Gastroesophageal sphincter (tissue), 3 donors: Measurements from ENCODE around the gene CLEC1B.

Source experiments
- EP300 ChIP-seq: sonication (generic); formaldehyde crosslinking; IDR thresholded peaks from one replicate; pipeline ENCODE4 v1.6.1; 2017; ENCODE audit warnings: antibody characterized with exemption, mild to moderate bottlenecking
- POLR2A ChIP-seq, 2 donors: fragments of 450-650 bp; IDR thresholded peaks; one replicate each; pipeline ENCODE4 v1.6.1; 2017; ENCODE audit warnings: antibody characterized with exemption in 2 of 2, mild to moderate bottlenecking in 2 of 2, moderate library complexity in 1 of 2
- POLR2AphosphoS5 ChIP-seq: sonication (generic); formaldehyde crosslinking; IDR thresholded peaks from one replicate; pipeline ENCODE4 v1.6.1; 2017; ENCODE audit warnings: antibody characterized with exemption
- TF ChIP-seq, protein P1 (sequence below), 4 experiments: fragments of 200-600 bp in 2 of 4; fragments of 450-650 bp in 2 of 4; sonication (generic) in 1 of 4; IDR thresholded peaks; one replicate each; pipeline ENCODE4 v1.5.1; 2017 to 2019; ENCODE audit warnings: antibody characterized with exemption in 4 of 4, mild to moderate bottlenecking in 2 of 4, moderate library complexity in 2 of 4

DNA sequence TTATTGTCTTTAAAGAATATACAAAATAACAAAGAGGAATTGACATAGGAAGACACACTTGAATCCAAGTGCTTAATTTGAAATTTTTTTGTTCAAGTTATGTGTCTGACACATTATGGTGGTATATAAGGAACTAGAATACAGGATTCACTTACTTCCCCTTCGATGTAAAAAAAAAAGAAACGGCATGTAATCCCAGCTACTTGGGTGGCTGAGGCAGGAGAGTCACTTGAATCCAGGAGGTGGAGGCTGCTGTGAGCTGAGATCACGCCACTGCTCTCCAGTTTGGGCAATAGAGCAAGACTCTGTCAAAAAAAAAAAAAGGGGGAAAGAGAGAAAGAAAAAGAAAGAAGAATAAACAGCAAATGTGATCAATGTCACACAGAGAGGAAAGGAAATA, 18.8 kb downstream of the CLEC1B start:
- TF ChIP-seq EP300: no peak
- TF ChIP-seq, protein P1, sequence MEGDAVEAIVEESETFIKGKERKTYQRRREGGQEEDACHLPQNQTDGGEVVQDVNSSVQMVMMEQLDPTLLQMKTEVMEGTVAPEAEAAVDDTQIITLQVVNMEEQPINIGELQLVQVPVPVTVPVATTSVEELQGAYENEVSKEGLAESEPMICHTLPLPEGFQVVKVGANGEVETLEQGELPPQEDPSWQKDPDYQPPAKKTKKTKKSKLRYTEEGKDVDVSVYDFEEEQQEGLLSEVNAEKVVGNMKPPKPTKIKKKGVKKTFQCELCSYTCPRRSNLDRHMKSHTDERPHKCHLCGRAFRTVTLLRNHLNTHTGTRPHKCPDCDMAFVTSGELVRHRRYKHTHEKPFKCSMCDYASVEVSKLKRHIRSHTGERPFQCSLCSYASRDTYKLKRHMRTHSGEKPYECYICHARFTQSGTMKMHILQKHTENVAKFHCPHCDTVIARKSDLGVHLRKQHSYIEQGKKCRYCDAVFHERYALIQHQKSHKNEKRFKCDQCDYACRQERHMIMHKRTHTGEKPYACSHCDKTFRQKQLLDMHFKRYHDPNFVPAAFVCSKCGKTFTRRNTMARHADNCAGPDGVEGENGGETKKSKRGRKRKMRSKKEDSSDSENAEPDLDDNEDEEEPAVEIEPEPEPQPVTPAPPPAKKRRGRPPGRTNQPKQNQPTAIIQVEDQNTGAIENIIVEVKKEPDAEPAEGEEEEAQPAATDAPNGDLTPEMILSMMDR (IDR thresholded peaks at IDR 0.05): no peak
- no peak for TF ChIP-seq POLR2A (IDR thresholded peaks at IDR 0.05)
- no peak for TF ChIP-seq POLR2AphosphoS5
